GM18909 (cell line): ENCODE results near the gene CCDC175.

ENCODE experiments used
- ATAC-seq: cut with Tn5 transposase; IDR thresholded peaks from one replicate; pipeline ENCODE4 v1.9.1; 2021; ENCODE audit warnings: mild to moderate bottlenecking; ENCODE audit not compliant: unreplicated experiment, poor library complexity

The CCDC175 gene

DNA sequence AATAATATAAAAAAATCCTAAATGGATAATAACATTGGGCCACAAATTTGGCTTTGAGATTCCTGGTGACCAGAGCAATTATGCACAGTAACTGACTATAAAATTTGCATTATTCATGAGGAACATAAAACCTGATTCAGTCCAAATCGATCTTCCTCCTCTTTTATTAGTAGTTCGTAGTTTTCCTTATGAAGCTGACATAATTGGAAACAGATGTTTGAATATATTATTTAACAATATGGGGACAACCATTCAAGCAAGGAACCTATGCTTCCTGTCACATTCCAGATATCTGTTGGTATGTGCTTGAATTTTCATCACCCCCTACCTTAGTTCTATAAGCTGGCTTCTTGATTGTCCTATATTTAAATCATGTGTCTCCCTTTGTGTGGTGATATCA, 34.9 kb downstream of the CCDC175 start:
- no peak for ATAC-seq

DNA sequence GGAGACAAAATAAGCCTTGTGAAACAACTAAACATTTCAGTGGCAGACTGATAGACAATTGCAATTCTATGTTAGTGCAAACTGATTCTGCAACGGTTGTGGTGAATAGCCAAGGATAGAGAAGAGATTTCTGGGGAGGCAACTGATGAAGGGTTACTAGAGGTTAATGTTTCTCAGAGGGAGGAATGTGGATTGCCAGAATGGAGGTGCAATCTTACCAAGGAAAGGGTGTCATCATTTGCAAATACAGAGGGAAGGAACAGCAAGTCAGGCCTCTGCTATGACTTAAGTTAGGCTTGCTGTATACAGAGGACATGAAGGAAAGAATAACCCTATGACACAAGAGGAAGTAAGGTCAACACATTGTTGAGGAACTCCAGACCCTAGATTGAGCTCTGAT, 35.8 kb downstream of the CCDC175 start:
- ATAC-seq = no peak

DNA sequence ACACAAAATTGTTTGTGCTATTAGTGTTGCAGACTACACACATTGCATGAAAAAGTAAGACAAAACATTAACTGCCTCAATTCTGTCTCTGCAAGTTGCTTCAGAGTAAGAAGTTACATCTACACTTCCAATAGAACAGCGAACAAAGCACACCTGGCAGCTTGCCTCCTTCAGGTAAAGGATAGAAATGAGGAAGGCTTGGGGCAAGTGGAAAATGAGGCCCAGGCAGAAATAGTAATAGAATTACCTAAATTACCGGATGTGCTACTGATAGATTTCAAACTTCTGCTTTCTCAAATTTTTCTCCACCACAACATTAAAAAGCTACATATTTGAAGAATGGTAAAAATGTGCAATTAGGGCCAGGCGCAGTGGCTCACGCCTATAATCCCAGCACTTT, 37.7 kb downstream of the CCDC175 start:
- no peak for ATAC-seq

DNA sequence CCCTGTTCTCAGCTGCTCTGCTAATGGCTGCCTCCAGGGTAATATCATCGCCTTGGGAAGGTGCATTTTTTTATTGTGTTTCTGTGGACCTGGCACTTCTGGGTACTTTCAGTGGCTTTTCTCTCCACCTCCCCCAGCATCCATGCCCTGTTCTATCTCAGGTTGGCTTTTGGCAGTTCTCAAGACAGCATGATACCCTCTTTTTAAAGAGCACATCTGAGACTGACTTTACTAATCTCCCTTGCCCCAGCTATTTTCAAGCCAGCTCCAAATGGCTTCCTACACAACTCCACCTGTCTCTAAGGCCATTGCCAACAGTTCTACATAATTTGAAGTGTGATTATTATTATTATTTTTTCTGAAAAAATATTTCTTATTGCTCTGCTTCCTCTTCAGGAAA, 39.1 kb downstream of the CCDC175 start:
- no peak for ATAC-seq

DNA sequence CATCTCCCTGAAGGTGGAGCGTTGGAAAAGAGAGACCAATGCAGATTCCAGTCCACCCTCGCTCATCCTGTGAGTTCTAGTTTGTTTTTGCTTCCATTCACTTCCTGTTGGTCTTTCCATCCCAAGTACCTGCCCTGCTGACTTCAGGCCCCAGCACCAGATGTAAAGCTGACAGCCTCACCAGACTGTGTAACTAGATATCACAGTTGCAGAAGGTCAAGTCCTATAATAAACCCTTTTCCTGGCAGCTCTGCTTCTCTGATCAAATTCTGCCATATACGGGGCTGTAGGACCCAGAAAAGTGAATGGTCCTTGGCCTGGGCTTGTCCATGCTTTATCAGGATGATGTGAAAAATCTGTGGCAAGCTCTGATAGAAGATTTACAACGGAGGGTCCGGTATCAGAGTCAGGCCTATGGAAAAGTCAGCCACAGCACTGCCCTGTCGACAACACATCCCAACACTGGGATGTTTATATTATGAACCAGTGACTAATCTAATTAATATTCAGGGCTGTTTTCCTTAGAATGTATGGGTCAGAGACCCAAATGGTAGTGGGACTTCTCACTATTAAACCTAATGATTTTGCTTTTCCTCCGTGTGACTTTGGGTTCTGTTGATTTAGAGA, 42.1 kb downstream of the CCDC175 start:
- ATAC-seq = no peak

DNA sequence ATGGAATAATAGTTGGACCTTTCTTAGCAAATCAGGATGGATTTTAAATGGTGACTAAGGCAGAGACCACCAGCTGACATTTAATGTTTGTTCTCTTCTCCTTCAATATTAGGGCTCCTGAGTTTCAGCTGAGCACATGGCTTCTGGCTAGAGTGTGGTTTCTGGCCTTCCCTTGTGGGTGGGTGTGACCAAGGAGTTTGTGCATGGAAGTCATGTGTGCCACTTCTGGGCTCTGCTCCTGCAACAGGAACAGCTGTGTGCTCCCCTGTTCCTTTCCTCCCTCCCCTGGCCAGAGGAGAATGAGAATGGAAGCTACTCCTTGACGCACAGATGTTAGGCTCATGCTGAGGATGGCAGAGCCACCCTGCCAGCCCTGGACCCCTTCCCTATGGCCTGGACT, 44.2 kb downstream of the CCDC175 start:
- no peak for ATAC-seq

DNA sequence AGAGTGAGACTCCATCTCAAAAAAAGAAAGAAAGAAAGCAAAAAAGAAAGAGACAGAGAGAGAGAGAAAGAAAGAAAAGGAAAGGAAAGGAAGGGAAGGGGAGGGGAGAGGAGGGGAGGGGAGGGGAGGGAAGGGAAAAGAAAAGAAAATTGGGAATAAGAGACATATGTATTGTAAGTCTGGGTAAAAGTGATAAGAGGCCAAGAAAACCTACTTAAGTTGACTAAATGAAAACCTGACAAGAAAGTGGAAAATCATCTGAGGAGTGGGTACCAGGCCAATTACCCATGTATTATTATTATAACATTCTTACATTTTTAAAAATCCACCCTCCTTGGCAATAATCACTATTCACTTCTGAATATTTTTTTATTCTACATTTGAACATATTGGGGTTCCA, 46.3 kb downstream of the CCDC175 start:
- ATAC-seq = no peak

DNA sequence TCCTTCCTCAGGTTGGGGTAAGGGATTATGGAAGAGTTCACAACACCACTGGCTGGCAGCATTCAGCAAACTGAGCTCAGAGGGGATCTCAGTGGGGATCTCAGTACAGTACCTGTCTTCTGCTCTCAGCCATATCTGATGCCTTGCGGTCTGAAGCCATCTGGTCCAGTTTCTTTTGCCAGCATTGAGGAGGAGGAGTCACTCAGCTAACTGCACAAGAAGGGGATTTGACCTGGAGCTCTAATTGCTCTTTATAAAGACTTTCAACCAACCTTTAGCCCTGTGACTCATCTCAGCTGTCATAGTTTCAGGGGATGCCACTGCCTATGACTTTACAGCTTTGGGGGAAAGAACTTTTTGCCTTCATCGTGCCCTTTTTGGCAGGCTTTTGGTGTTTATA, 47.4 kb downstream of the CCDC175 start:
- no peak for ATAC-seq

DNA sequence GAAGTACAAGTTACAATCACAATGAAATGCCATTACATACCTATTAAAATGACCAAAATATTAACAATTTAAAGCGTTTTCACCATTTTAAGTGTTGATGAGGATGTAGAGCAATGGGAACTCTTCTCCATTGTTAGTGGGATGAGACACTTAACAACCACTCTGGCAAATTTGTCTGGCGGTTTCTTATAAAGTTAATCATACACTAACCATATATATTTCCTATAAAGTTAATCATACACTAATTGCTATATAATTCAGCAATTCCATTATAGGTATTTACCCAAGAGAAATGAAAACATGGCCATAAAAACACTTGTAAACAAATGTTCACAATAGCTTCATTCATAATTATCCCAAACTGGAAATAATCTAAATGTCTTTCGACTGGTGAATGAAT, 56.4 kb downstream of the CCDC175 start:
- ATAC-seq = no peak

DNA sequence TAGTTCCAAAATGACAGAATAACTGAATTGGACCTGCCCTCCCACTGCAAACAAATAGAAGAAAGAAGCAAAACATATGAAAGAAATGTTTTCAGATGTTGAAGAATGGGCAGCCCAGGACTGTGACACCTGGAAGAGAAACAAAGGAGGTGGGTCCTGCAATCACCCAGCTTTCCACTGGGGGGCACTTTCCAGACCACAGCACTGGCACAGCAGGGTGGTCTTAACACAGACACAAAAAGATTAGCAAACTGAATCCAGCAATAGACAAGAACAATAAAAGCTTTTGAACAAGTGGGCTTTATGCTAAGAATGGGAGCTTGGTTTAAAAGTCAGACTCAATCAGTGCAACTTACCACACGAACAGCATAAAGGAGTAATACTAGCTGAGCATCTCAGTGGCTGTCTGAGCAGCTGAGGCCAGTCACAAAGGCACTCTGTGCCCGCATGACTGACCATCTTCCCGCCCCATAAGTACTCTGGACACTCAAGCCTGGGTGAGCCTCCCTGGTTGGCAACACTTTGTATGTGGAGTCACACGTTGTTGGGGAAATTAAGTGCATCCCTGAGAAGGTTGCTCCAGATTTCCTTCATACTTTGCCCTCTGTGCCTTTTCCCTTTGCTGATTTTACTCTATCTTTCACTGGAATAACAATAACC, 64.6 kb downstream of the CCDC175 start:
- ATAC-seq = peak; percentile 48

DNA sequence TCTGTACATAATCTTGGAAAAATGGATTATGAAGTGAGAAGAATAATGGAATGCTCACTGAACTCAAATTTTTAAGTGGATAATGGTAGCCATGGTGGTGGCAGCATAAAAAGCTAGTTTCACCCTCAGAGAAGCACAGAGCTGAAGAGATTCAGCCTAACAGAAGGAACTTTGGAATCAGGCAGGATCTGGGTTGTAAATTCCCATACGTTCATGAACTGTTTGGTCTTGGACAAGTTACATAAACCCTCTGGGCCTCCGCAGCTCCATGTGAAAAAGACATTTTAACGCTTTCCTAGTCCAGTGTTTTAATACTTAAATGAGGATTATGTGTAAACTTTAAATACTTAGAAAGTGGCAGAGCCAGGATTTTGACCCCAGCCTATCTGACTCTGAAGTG, 65.6 kb downstream of the CCDC175 start:
- ATAC-seq = no peak

DNA sequence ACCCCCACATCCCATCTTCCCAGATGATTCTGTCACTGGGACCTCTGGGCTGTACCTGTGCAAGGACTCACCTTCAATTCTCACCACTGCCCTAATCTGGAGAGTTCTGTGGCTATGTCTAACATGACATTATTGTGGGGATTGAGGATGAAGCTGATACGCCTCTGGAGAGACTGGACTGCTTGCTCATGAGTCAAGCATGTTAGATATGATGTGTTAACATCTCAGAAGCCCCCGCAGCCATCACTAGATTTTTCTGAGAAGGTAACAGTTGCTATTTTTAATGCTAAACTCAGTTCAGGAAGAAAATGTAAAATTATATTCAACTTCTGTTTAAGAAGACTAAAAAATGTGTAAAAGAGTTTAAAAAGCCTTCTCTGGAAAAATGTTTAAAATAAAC, 66.6 kb downstream of the CCDC175 start:
- no peak for ATAC-seq

DNA sequence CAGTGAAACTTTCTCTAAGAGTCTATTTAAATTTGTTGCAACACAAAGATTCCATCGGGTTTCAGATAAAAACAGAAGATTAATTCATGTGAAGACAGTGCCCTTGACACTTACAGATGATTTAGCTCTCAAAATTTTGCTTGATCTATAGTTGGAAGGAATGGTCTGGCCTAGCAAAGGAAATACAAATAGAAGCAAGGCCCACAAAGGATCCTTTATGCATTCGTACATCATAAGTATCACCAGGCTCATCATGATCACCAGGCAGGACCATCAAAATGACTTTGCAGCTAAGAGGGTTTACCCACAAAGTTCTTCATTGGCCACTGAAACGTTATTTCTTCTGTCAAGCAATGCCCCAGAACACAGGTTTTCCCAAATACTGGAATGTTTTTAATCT, 67.5 kb downstream of the CCDC175 start:
- no peak for ATAC-seq

DNA sequence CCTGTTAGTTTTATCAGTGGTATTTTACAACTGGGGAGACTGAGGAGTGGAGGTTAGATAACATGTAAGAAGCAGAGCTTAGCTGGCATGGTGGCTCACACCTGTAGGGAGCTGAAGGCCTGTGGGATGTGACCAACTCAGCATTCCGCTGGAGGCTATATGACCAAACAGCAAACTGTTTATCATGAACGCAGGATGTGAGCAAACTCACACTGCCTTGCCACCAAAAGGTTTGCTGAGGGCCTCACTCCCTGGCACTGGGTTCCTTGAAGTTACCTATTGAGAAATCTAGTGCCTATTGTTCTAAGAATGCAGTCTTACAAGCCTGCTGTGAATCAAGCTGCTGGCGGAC, 68.9 kb downstream of the CCDC175 start:
- ATAC-seq = no peak

DNA sequence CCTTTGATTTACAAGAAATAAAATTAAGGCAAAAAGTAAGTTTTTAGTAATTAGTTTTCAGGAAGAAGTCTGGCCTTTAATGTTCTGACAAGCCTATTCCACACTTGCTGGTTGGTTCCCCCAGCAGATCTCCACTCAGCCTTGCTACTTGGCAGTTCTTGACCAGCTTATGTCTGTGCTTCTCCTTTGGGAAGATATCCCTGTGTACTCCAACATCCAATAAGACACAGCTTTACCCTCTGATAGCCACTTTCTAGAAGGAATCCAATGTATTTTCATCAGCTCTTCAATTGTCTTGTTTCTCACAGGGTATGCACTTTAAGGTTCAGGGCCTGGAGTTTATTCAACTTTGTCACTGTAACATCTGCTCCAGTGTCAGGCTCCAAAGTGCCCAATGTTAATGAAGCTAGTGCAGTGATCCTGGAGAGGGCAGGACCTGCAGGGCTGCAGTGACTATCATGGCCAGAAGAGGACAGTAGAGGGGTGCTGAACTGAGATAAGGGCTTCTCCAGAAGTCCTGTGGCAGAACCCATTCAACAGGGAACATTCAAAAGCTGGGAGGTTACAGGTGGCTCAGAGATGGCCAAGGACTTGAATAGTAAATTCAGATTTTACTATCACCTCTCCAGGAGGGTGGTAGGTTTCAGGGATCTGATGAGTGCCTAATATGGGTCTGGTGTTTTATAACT, 69.4 kb downstream of the CCDC175 start:
- ATAC-seq = peak; percentile 88

DNA sequence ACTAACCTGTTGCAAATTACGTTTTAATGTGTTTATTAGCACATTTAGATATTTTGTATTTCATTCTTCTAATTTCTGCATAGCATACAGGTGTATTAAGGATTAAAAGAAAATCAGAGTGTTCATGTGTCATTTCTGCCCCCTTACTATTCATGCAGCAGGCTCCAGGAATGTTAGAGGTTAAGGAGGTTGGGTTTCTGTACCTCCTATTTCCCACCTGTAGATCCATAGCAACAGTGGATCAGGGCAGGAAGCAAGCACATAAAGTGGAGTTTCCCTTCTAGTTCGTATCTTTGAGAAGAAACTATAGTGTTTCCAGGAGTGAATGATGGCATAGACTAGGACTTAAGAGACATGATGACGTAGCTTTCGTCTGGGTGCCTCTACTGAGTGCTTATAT, 73.4 kb downstream of the CCDC175 start:
- ATAC-seq = no peak

DNA sequence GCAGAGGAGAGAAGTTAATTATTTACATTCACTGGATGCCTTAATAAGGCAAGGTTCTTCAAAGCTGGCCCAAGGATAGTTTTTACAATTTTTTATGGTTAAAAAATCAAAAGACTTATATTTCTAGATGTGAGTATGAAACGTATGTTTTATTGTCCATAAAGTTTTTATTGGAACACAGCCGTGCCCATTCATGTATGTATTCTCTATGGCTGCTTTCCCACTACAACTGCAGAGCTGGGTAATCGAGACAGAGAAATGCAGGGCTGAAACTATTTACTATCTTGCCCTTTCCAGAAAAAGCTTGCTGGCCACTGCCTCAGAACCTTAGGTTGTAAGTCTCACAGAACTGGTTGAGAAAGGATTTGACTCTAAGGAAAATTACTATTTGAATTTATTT, 75.9 kb downstream of the CCDC175 start:
- ATAC-seq = no peak

DNA sequence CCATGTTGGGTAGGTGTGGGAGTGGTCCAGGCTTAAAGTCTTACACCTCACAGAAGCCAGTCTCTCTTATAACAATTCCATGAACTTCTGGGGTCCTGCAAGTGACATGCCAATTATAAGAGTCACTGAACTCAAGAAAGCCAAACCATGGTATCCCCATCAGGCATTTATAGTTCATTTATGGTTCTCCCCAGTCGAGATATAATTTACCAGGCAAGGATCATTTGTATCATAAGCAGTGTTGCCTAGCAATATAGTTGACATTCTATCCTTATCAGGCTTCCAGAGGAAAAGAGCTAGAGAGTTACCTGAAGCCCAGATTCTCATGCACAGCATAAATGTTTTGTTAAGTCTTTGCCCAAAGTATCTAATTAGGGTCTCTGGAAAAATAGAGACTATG, 84.2 kb downstream of the CCDC175 start:
- no peak for ATAC-seq

DNA sequence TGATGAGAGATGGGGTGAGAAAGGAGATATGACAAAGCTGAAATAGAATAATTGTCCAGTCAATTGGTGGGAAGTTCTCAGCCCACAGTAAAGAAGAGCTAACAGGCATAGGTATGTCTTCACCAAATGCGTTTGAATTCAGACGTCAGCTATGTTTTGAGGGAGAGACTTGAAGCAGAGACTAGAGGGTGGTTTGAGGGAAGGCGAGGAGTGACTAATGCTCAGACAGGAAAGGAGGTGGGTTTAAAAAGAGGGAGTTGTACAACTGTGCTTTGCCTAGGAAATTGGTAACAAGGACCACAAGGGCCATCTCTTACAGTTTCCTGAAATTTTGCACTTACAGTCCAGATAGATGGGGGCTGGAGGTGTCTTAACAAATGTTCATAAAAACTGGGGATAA, 85.9 kb downstream of the CCDC175 start:
- ATAC-seq = no peak

DNA sequence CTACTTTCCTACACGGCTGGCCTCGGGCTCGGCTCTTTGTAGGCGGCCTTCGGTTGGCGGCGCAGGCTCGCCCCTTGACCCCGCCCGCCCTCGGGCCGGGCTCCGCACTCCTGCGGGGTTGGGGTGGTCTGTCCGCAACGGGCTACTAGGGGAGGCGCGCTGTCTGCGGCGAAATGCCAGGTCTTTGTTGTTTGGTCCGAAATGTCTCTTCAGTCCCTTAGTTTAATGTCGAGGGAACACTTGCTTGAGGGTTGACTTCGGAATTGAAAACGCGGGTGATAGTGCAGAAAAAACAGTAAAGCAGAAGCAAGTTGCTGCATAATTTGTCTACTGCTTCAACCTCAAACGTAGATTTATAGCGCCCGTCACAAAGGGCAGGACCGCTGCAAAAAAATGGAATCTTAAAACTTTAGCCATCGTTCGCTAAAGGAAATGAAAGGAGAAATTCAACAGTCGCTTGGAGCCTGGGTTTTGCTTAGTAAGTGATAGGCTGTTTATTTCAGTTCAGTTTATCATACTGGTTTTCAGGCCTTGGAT, 91.9 kb downstream of the CCDC175 start:
- peak; percentile 51 for ATAC-seq

DNA sequence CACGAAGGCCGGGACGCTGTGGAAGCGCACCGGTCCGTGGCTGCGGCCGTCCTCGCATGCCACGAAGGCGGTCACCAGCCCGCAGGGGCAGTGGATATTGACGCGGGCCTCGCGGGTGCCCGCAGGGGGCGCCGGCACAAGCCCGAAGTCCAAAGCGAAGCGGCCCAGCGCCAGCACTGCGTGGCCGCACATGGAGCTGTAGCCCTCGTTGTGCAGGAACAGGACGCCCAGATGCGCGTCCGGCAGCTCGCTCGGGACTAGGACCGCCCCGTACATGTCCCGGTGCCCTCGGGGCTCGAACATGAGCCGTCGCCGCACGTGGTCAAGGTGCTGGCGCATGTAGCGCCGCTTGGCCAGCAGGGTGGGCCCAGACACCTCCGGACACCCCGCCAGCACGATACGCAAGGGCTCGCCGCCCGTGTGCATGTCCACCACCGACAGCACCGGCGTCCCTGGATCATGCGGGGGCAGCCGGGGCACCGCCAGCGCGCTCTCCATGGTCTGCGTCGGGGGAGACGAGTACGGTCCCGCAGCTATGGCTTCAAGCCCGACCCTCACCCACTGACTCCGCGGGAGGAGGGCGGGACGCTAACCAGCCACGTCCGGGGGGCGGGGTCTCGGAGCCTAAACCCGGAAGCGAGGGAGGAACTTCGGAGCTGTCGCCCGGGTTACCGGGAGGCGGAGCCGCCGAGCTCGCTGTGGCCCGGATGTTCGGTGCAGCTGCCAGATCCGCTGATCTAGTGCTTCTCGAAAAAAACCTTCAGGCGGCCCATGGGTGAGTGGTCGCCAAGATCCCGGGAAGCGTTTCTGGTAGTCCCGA, 92.6 kb downstream of the CCDC175 start, which contains the start of the genes JKAMP and L3HYPDH:
Gene JKAMP, plus strand, starts transcription at position 699 of the 820 bp plus-strand sequence. Its CDS starts 73 bp downstream, at position 772.
Gene L3HYPDH, minus strand, starts transcription at position 590 of the 820 bp plus-strand sequence. Its CDS starts 92 bp downstream, at position 498.
- peak; percentile 88 for ATAC-seq
